K562 (cell line): Measurements from ENCODE around the gene SCYL1. TPM values are rescaled to one million over a fixed set of nuclear protein-coding genes. Genes with fewer than 3 reads are reported as not detected.
A peak's percentile ranks its signal among the peaks of the same experiment; 100 is the strongest.

ENCODE experiments used
- CBX8 ChIP-seq: fragments of 200-600 bp; sonication (generic); IDR thresholded peaks from 2 replicates; pipeline ENCODE4 v1.6.1; 2012; ENCODE audit warnings: borderline replicate concordance, mixed run types, low read depth, mild to moderate bottlenecking, moderate library complexity, mixed read lengths, low read length, control low read depth, inconsistent platforms; ENCODE audit not compliant: poor library complexity, severe bottlenecking; ENCODE audit errors: extremely low read depth
- CHD1 ChIP-seq: fragments of 200-600 bp; sonication (generic); IDR thresholded peaks from one replicate; pipeline ENCODE4 v1.6.1; 2012; ENCODE audit warnings: mild to moderate bottlenecking, moderate library complexity, low read length, inconsistent platforms
- NCOA4 ChIP-seq: fragments of 450-650 bp; IDR thresholded peaks from 2 replicates; pipeline ENCODE4 v1.6.1; 2018; ENCODE audit warnings: mild to moderate bottlenecking; ENCODE audit not compliant: partially characterized antibody
- RFX7 ChIP-seq: fragments of 250-450 bp; sonication (Bioruptor Pico); IDR thresholded peaks from 2 replicates; pipeline ENCODE4 v1.5.1; 2021; ENCODE audit warnings: mild to moderate bottlenecking
- TCF7 ChIP-seq: sonication (generic); IDR thresholded peaks from 2 replicates; pipeline ENCODE4 v1.6.1; 2016; ENCODE audit warnings: antibody characterized with exemption, borderline replicate concordance
- TEAD4 ChIP-seq, 2 experiments: sonication (generic) in 1 of 2; formaldehyde crosslinking in 1 of 2; IDR thresholded peaks; 2 replicates each; pipeline versions ENCODE4 v1.6.1 to v1.8.0; 2012 to 2022; ENCODE audit warnings: borderline replicate concordance in 1 of 2, inconsistent platforms in 1 of 2, low read length in 1 of 2, mild to moderate bottlenecking in 1 of 2, missing genetic modification reagents in 1 of 2
- polyA plus RNA-seq, 8 experiments: library from polyadenylated mRNA; depleted of rRNA in 4 of 8; stranded (reverse) in 5 of 8; unstranded in 3 of 8; fragments of >200 nt; fragmentation: Nextera tagmentation in 2 of 8; fragmentation: Illumina TruSeq in 1 of 8; extraction: Ambion mirVana in 2 of 8; extraction: Trizol in 1 of 8; gene quantifications; 2 replicates each; pipeline versions ENCODE4 v1.2.1 to v1.2.3, GENCODE V29; 2011 to 2014; ENCODE audit warnings: inconsistent platforms in 1 of 8, missing spikeins in 1 of 8
- total RNA-seq, 7 experiments: library from RNA; depleted of rRNA in 6 of 7; stranded (reverse); fragments of >200 nt in 6 of 7; fragmentation: Illumina TruSeq in 2 of 7; extraction: Trizol in 2 of 7; gene quantifications; 2 replicates each; pipeline versions ENCODE4 v1.2.1 to v1.2.3, GENCODE V29; 2011 to 2021; ENCODE audit warnings: low replicate concordance in 1 of 7
- TF ChIP-seq, protein P1 (sequence below): fragments of 250-450 bp; sonication (Bioruptor Pico); IDR thresholded peaks from 2 replicates; pipeline ENCODE4 v1.5.0; 2021; ENCODE audit warnings: mild to moderate bottlenecking, moderate library complexity
- TF ChIP-seq, protein P2 (sequence below): sonication (generic); formaldehyde crosslinking; IDR thresholded peaks from 2 replicates; pipeline ENCODE4 v1.8.1; 2023; ENCODE audit warnings: mild to moderate bottlenecking, missing genetic modification reagents, moderate library complexity
- TF ChIP-seq, protein P3 (sequence below): fragments of 200-800 bp; sonication (Bioruptor generic); IDR thresholded peaks from 2 replicates; pipeline ENCODE4 v1.6.1; 2016; ENCODE audit warnings: missing genetic modification characterization, missing compliant biosample characterization
- TF ChIP-seq, protein P4 (sequence below): fragments of 450-650 bp; IDR thresholded peaks from 2 replicates; pipeline ENCODE4 v1.6.1; 2018; ENCODE audit not compliant: partially characterized antibody

SCYL1 gene
- total and polyA plus RNA-seq, 9 of the 15 experiments (the other 6 are each of a cell fraction or from before 2014, with no cell fraction given), result 1.9 to 145 (median 57.6) TPM

DNA sequence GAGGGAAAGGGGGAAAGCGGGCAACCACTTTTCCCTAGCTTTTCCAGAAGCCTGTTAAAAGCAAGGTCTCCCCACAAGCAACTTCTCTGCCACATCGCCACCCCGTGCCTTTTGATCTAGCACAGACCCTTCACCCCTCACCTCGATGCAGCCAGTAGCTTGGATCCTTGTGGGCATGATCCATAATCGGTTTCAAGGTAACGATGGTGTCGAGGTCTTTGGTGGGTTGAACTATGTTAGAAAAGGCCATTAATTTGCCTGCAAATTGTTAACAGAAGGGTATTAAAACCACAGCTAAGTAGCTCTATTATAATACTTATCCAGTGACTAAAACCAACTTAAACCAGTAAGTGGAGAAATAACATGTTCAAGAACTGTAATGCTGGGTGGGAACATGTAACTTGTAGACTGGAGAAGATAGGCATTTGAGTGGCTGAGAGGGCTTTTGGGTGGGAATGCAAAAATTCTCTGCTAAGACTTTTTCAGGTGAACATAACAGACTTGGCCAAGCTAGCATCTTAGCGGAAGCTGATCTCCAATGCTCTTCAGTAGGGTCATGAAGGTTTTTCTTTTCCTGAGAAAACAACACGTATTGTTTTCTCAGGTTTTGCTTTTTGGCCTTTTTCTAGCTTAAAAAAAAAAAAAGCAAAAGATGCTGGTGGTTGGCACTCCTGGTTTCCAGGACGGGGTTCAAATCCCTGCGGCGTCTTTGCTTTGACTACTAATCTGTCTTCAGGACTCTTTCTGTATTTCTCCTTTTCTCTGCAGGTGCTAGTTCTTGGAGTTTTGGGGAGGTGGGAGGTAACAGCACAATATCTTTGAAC lies 19.2 kb upstream of the SCYL1 start (continued):
- TF ChIP-seq CBX8 (no peak), CHD1 (peak; percentile 91), TCF7 (peak; percentile 30; the same call in 1 of the 2 replicates), TEAD4 (IDR thresholded peaks at IDR 0.05; ENCODE audit: low read length) (peak; percentile 30), TEAD4 (CRISPR knock-in tag; IDR thresholded peaks at IDR 0.05; ENCODE audit: borderline replicate concordance) (no peak), RFX7 (CRISPR knock-in tag) (no peak; the same call in none of the 2 replicates), NCOA4 (no peak)
- TF ChIP-seq, protein P1, sequence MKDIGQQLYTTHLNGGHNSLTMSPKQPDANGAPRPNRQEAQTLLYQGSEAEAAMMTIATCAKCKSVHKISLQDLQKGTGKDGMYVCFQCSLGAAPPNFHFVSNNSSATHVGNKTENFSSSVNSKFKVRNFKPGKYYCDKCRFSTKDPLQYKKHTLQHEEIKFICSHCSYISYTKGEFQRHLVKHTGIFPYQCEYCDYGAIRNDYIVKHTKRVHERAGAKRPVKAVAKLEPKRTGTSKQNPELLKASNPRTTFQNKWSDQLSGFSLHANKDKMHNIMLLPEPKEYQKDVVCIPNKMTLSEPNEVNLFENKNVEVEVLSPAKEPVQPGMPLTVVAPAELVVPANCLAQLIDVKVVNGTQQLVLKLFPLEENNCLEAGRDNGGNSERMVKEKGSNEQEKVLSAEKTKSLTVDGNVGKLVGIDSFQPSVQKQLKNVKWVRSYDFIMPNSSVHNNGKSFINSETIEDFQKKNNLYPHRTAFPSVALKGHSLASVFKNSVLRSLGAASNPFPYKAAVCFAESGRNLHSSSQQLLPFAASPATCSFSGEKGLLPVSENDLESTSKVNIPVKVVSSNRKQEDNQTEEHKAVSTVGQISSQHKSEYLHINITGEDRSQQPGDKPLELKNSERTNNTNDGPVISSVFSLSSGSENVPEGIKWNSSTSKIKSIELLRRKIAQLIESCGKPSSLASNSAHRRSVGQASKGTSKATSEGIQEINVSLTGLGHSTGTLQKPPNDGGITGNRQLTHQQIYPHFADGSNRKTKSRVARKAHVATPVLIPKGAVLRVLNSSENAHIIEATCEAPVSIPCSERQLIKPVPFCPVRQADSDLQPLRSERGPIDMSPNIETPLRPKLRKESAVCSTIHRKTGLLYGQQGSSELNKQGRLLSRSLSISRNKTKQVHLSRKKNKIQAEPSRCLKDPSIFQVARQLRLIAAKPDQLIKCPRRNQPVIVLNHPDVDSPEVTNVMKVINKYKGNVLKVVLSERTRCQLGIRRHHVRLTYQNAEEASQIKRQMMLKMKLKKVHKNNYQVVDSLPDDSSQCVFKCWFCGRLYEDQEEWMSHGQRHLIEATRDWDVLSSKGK (CRISPR knock-in tag), result peak; percentile 53; the same call in 1 of the 2 replicates
- TF ChIP-seq, protein P2, sequence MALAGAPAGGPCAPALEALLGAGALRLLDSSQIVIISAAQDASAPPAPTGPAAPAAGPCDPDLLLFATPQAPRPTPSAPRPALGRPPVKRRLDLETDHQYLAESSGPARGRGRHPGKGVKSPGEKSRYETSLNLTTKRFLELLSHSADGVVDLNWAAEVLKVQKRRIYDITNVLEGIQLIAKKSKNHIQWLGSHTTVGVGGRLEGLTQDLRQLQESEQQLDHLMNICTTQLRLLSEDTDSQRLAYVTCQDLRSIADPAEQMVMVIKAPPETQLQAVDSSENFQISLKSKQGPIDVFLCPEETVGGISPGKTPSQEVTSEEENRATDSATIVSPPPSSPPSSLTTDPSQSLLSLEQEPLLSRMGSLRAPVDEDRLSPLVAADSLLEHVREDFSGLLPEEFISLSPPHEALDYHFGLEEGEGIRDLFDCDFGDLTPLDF (CRISPR knock-in tag), result no peak
- TF ChIP-seq, protein P3, sequence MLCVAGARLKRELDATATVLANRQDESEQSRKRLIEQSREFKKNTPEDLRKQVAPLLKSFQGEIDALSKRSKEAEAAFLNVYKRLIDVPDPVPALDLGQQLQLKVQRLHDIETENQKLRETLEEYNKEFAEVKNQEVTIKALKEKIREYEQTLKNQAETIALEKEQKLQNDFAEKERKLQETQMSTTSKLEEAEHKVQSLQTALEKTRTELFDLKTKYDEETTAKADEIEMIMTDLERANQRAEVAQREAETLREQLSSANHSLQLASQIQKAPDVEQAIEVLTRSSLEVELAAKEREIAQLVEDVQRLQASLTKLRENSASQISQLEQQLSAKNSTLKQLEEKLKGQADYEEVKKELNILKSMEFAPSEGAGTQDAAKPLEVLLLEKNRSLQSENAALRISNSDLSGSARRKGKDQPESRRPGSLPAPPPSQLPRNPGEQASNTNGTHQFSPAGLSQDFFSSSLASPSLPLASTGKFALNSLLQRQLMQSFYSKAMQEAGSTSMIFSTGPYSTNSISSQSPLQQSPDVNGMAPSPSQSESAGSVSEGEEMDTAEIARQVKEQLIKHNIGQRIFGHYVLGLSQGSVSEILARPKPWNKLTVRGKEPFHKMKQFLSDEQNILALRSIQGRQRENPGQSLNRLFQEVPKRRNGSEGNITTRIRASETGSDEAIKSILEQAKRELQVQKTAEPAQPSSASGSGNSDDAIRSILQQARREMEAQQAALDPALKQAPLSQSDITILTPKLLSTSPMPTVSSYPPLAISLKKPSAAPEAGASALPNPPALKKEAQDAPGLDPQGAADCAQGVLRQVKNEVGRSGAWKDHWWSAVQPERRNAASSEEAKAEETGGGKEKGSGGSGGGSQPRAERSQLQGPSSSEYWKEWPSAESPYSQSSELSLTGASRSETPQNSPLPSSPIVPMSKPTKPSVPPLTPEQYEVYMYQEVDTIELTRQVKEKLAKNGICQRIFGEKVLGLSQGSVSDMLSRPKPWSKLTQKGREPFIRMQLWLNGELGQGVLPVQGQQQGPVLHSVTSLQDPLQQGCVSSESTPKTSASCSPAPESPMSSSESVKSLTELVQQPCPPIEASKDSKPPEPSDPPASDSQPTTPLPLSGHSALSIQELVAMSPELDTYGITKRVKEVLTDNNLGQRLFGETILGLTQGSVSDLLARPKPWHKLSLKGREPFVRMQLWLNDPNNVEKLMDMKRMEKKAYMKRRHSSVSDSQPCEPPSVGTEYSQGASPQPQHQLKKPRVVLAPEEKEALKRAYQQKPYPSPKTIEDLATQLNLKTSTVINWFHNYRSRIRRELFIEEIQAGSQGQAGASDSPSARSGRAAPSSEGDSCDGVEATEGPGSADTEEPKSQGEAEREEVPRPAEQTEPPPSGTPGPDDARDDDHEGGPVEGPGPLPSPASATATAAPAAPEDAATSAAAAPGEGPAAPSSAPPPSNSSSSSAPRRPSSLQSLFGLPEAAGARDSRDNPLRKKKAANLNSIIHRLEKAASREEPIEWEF (CRISPR knock-in tag), result 0 out of 2 replicates have a peak, but pooled peaks have one; percentile 18
- TF ChIP-seq, protein P4, sequence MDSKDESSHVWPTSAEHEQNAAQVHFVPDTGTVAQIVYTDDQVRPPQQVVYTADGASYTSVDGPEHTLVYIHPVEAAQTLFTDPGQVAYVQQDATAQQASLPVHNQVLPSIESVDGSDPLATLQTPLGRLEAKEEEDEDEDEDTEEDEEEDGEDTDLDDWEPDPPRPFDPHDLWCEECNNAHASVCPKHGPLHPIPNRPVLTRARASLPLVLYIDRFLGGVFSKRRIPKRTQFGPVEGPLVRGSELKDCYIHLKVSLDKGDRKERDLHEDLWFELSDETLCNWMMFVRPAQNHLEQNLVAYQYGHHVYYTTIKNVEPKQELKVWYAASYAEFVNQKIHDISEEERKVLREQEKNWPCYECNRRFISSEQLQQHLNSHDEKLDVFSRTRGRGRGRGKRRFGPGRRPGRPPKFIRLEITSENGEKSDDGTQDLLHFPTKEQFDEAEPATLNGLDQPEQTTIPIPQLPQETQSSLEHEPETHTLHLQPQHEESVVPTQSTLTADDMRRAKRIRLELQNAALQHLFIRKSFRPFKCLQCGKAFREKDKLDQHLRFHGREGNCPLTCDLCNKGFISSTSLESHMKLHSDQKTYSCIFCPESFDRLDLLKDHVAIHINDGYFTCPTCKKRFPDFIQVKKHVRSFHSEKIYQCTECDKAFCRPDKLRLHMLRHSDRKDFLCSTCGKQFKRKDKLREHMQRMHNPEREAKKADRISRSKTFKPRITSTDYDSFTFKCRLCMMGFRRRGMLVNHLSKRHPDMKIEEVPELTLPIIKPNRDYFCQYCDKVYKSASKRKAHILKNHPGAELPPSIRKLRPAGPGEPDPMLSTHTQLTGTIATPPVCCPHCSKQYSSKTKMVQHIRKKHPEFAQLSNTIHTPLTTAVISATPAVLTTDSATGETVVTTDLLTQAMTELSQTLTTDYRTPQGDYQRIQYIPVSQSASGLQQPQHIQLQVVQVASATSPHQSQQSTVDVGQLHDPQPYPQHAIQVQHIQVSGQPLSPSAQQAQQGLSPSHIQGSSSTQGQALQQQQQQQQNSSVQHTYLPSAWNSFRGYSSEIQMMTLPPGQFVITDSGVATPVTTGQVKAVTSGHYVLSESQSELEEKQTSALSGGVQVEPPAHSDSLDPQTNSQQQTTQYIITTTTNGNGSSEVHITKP, result no peak
